Osteocyte (in vitro differentiated cells): ENCODE data around the gene MS4A13. TPM values are rescaled to one million over a fixed set of nuclear protein-coding genes. Genes with fewer than 3 reads are reported as not detected.

Source experiments
- DNase-seq: peaks from one replicate; pipeline ENCODE4 v3.0.0; 2021; ENCODE audit warnings: mixed read lengths; ENCODE audit not compliant: unreplicated experiment; ENCODE audit errors: extremely low spot score
- H3K27ac Mint-ChIP-seq: one replicate; pipeline ENCODE4 v1.8.0; 2021; ENCODE audit warnings: mild to moderate bottlenecking, mixed read lengths; ENCODE audit not compliant: unreplicated experiment
- H3K27me3 Mint-ChIP-seq: one replicate; pipeline ENCODE4 v1.8.0; 2021; ENCODE audit warnings: mixed read lengths; ENCODE audit not compliant: unreplicated experiment
- H3K36me3 Mint-ChIP-seq: one replicate; pipeline ENCODE4 v1.8.0; 2021; ENCODE audit warnings: mixed read lengths; ENCODE audit not compliant: unreplicated experiment
- H3K4me1 Mint-ChIP-seq: one replicate; pipeline ENCODE4 v1.8.0; 2021; ENCODE audit warnings: mixed read lengths; ENCODE audit not compliant: unreplicated experiment
- H3K4me3 Mint-ChIP-seq: one replicate; pipeline ENCODE4 v1.8.0; 2021; ENCODE audit warnings: mild to moderate bottlenecking, moderate library complexity, mixed read lengths; ENCODE audit not compliant: unreplicated experiment
- H3K9me3 Mint-ChIP-seq: one replicate; pipeline ENCODE4 v1.8.0; 2021; ENCODE audit warnings: mixed read lengths; ENCODE audit not compliant: unreplicated experiment
- total RNA-seq: library from RNA; stranded (reverse); gene quantifications from 2 replicates; pipeline ENCODE4 v1.2.1, GENCODE V29; 2021
- TF ChIP-seq, protein P1 (sequence below): fragments of 200-600 bp; sonication (generic); IDR thresholded peaks from 2 replicates; pipeline ENCODE4 v1.5.0; 2021; ENCODE audit warnings: antibody characterized with exemption, mild to moderate bottlenecking, moderate library complexity

The MS4A13 gene
- total RNA-seq, 1 donor from 2014 or later = not detected

DNA sequence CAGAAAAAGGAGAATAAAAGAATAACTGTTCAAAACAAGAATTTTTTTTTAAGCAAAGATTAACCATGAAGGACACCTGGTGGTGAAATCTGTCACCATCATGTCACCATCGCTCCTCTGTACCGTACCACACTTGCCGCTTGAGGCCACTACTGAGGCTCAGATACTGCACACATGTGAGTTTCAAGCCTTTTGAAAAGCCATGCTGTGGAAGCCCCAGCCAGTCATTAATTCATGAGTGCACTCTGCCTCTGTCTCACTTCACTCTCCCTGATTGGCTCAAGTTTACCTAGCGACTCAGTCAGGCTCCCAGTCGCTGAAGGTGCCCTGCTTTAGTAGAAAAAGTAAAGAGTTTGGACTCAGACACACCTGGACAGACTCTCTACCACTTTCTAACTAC, 29.2 kb upstream of the MS4A13 start:
- Mint-ChIP-seq H3K27ac (no peak overlapping the region), H3K4me1 (no peaks in the 10 kb centered on the region), H3K36me3 (no peaks in the 10 kb centered on the region), H3K27me3 (peaks cover 3% of the 10 kb centered on the region), H3K9me3 (no peaks in the 10 kb centered on the region), H3K4me3 (no peak overlapping the region)
- TF ChIP-seq, protein P1, sequence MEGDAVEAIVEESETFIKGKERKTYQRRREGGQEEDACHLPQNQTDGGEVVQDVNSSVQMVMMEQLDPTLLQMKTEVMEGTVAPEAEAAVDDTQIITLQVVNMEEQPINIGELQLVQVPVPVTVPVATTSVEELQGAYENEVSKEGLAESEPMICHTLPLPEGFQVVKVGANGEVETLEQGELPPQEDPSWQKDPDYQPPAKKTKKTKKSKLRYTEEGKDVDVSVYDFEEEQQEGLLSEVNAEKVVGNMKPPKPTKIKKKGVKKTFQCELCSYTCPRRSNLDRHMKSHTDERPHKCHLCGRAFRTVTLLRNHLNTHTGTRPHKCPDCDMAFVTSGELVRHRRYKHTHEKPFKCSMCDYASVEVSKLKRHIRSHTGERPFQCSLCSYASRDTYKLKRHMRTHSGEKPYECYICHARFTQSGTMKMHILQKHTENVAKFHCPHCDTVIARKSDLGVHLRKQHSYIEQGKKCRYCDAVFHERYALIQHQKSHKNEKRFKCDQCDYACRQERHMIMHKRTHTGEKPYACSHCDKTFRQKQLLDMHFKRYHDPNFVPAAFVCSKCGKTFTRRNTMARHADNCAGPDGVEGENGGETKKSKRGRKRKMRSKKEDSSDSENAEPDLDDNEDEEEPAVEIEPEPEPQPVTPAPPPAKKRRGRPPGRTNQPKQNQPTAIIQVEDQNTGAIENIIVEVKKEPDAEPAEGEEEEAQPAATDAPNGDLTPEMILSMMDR = peak; percentile 46
- DNase-seq = no peak

DNA sequence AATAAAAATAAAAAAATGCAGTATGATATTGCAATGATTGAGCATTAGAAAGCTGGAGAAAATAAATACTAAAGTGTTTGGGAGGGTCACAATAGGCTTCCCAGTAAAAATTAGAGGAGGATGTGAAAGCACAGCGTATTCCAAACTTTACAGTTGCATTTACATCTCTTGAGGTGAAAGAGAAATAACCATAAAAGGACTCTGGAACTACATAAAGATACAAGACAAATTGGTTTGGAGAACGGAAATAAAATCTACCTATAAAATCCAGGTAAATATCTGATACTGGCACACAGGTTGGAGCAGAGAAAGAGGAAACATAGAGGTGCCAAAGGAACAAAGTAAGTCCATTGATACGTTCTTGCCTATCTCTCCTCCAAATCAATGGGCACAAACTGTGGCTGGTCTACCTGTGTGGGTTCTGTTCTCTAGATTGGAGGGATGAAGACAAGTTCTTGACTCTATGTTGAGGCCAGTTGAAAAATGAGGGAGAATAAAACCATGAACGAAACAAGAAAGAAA, 22.6 kb upstream of the MS4A13 start, which contains the start of gene MS4A12:
MS4A12 (plus strand) TSS at position 291 of the 522 bp plus-strand sequence. CDS start 4,541 bp downstream, outside the sequence.
- TF ChIP-seq, protein P1 = no peak
- Mint-ChIP-seq H3K36me3 (no peaks in the 10 kb centered on the region), H3K27me3 (no peaks in the 10 kb centered on the region), H3K27ac (no peak within 1 kb of the TSS), H3K9me3 (no peaks in the 10 kb centered on the region), H3K4me3 (no peak within 1 kb of the TSS), H3K4me1 (no peaks in the 10 kb centered on the region)
- DNase-seq = no peak

GRCh38 chr11:60493454-60493853, 21.7 kb upstream of the MS4A13 start:
- Mint-ChIP-seq H3K27me3 (no peaks in the 10 kb centered on the region), H3K4me1 (peaks cover 4% of the 10 kb centered on the region), H3K4me3 (no peak overlapping the region), H3K36me3 (no peaks in the 10 kb centered on the region), H3K27ac (no peak overlapping the region), H3K9me3 (no peaks in the 10 kb centered on the region)
- DNase-seq = no peak
- TF ChIP-seq, protein P1 = no peak

GRCh38 chr11:60498399-60498798, 16.8 kb upstream of the MS4A13 start:
- H3K27ac Mint-ChIP-seq = peak overlapping the region; percentile 12
- no peaks in the 10 kb centered on the region for H3K9me3 Mint-ChIP-seq
- no peaks in the 10 kb centered on the region for H3K27me3 Mint-ChIP-seq
- H3K4me1 Mint-ChIP-seq = peaks cover 26% of the 10 kb centered on the region
- H3K4me3 Mint-ChIP-seq = no peak overlapping the region
- no peak for DNase-seq
- no peaks in the 10 kb centered on the region for H3K36me3 Mint-ChIP-seq
- TF ChIP-seq, protein P1 = no peak

GRCh38 chr11:60498853-60499252, 16.3 kb upstream of the MS4A13 start:
- H3K27ac Mint-ChIP-seq = peak overlapping the region; percentile 12
- no peaks in the 10 kb centered on the region for H3K9me3 Mint-ChIP-seq
- DNase-seq = no peak
- H3K27me3 Mint-ChIP-seq = no peaks in the 10 kb centered on the region
- TF ChIP-seq, protein P1 = no peak
- no peak overlapping the region for H3K4me3 Mint-ChIP-seq
- H3K4me1 Mint-ChIP-seq = peaks cover 26% of the 10 kb centered on the region
- no peaks in the 10 kb centered on the region for H3K36me3 Mint-ChIP-seq
